HepG2 (cell line): Measurements from ENCODE around the gene RNF10. TPM values are rescaled to one million over a fixed set of nuclear protein-coding genes. Genes with fewer than 3 reads are reported as not detected.

ENCODE experiments used
- BRD4 ChIP-seq: sonication (generic); formaldehyde crosslinking; IDR thresholded peaks from 2 replicates; pipeline ENCODE4 v1.4.0; 2020; ENCODE audit warnings: missing genetic modification reagents
- CHD4 ChIP-seq: fragments of 200-600 bp; sonication (generic); IDR thresholded peaks from 2 replicates; pipeline ENCODE4 v1.7.0; 2017; ENCODE audit warnings: mild to moderate bottlenecking, low read length, borderline replicate concordance
- DMAP1 ChIP-seq: IDR thresholded peaks from 2 replicates; pipeline ENCODE4 v1.6.1; 2016
- EP300 ChIP-seq, 3 experiments: sonication (generic) in 1 of 3; formaldehyde crosslinking in 1 of 3; IDR thresholded peaks; 2 replicates each; pipeline versions ENCODE4 v1.5.1 to v1.6.1; 2011 to 2020; ENCODE audit warnings: low read depth in 2 of 3, low read length in 2 of 3, borderline replicate concordance in 1 of 3, improper control_type of control experiment in 1 of 3, mild to moderate bottlenecking in 1 of 3, missing genetic modification reagents in 1 of 3, moderate library complexity in 1 of 3
- ETV5 ChIP-seq: IDR thresholded peaks from 2 replicates; pipeline ENCODE4 v1.6.1; 2018; ENCODE audit warnings: missing biosample characterization, missing genetic modification reagents, inconsistent platforms, borderline replicate concordance
- HNRNPK ChIP-seq: fragments of 200-400 bp; formaldehyde crosslinking; IDR thresholded peaks from 2 replicates; pipeline ENCODE4 v1.6.1; 2018; ENCODE audit warnings: low read length, low read depth, moderate library complexity, mild to moderate bottlenecking; ENCODE audit not compliant: poor library complexity, severe bottlenecking
- KLF13 ChIP-seq: sonication (generic); formaldehyde crosslinking; IDR thresholded peaks from 2 replicates; pipeline ENCODE4 v1.4.0; 2020; ENCODE audit warnings: mild to moderate bottlenecking, missing genetic modification reagents
- LCORL ChIP-seq, 2 experiments: fragments of 450-650 bp in 1 of 2; sonication (generic) in 1 of 2; formaldehyde crosslinking in 1 of 2; IDR thresholded peaks; 2 replicates each; pipeline versions ENCODE4 v1.5.0 to v1.6.1; 2017 to 2020; ENCODE audit warnings: antibody characterized with exemption in 1 of 2, missing genetic modification reagents in 1 of 2
- ZBTB1 ChIP-seq: sonication (generic); formaldehyde crosslinking; IDR thresholded peaks from 2 replicates; pipeline ENCODE4 v1.4.0; 2020; ENCODE audit warnings: missing genetic modification reagents, borderline replicate concordance
- ZFP36 ChIP-seq: fragments of 150-350 bp; IDR thresholded peaks from 2 replicates; pipeline ENCODE4 v1.6.1; 2018; ENCODE audit warnings: borderline replicate concordance, low read length, low read depth; ENCODE audit not compliant: partially characterized antibody
- ZMYM4 ChIP-seq: sonication (generic); formaldehyde crosslinking; IDR thresholded peaks from 2 replicates; pipeline ENCODE4 v1.8.1; 2023; ENCODE audit warnings: mild to moderate bottlenecking, missing genetic modification reagents
- ZNF383 ChIP-seq: sonication (generic); formaldehyde crosslinking; IDR thresholded peaks from 2 replicates; pipeline ENCODE4 v1.4.0; 2020; ENCODE audit warnings: missing genetic modification reagents, mild to moderate bottlenecking, borderline replicate concordance
- ZNF7 ChIP-seq: IDR thresholded peaks from 2 replicates; pipeline ENCODE4 v1.6.1; 2016; ENCODE audit warnings: missing biosample characterization, missing genetic modification reagents
- ZNF879 ChIP-seq: sonication (generic); formaldehyde crosslinking; IDR thresholded peaks from 2 replicates; pipeline ENCODE4 v1.8.1; 2023; ENCODE audit warnings: missing genetic modification reagents
- polyA plus RNA-seq, 8 experiments: library from polyadenylated mRNA; depleted of rRNA in 3 of 8; stranded (reverse) in 7 of 8; unstranded in 1 of 8; fragments of >200 nt; fragmentation: Illumina TruSeq in 4 of 8; extraction: Trizol in 4 of 8; gene quantifications; 2 replicates each; pipeline versions ENCODE4 v1.2.1 to v1.2.3, GENCODE V29; 2011 to 2016; ENCODE audit warnings: low read depth in 4 of 8, missing spikeins in 1 of 8, mixed read lengths in 1 of 8; ENCODE audit not compliant: insufficient read depth in 1 of 8
- total RNA-seq, 5 experiments: library from RNA; depleted of rRNA; stranded (reverse); fragments of >200 nt; fragmentation: Illumina TruSeq; extraction: Trizol; gene quantifications; 2 replicates each; pipeline ENCODE4 v1.2.3, GENCODE V29; 2016; ENCODE audit warnings: low read depth in 1 of 5
- TF ChIP-seq, protein P1 (sequence below): sonication (generic); formaldehyde crosslinking; IDR thresholded peaks from 2 replicates; pipeline ENCODE4 v1.4.0; 2020; ENCODE audit warnings: low read depth, mild to moderate bottlenecking, missing genetic modification reagents
- TF ChIP-seq, protein P2 (sequence below): sonication (generic); formaldehyde crosslinking; IDR thresholded peaks from 2 replicates; pipeline ENCODE4 v1.4.0; 2020; ENCODE audit warnings: missing genetic modification reagents, borderline replicate concordance
- TF ChIP-seq, protein P3 (sequence below): IDR thresholded peaks from 2 replicates; pipeline ENCODE4 v1.6.1; 2016; ENCODE audit warnings: low read depth, borderline replicate concordance
- TF ChIP-seq, protein P4 (sequence below): sonication (generic); formaldehyde crosslinking; IDR thresholded peaks from 2 replicates; pipeline ENCODE4 v1.4.0; 2020; ENCODE audit warnings: missing genetic modification reagents
- TF ChIP-seq, protein P5 (sequence below): sonication (generic); formaldehyde crosslinking; IDR thresholded peaks from 2 replicates; pipeline ENCODE4 v1.4.0; 2020; ENCODE audit warnings: missing genetic modification reagents, mild to moderate bottlenecking, borderline replicate concordance

The RNF10 gene
- total and polyA plus RNA-seq, 2 of the 13 experiments (the other 11 are each of a cell fraction or from before 2014, with no cell fraction given), result 62.5 to 88.0 TPM

DNA sequence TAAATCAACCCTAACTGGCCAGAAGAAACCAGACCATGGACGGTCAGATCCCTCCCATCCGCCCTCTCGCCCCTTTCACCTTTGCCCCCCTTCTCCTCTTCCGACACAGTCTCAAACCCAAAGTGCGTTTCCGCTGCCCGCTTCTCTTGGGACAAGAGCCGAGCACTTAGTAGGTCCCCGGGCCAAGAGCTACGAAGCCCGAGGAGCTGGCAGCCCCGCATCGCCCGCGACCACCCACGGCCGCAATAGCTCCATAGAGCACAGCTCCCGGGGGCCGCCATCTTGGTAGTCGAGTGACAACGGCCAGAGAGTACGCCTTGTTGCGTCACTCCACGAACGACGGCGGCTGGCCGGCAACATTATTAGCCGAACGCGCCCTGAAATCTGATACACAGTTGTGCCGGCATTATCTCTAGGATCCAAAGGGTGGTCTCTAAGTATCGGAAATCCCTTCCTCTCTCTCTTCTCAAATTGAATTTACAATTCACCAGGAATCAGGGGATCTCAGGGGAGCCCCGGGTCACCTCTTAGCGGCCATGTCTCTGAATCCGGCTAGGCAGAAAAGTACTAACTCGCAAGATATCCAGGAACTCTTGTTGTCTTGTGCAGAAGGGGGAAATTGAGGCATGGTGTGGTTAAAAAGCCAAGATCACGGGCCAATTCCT is 5.2 kb upstream of the RNF10 start, which contains the start of gene COQ5 (continued):
- TF ChIP-seq, protein P1, sequence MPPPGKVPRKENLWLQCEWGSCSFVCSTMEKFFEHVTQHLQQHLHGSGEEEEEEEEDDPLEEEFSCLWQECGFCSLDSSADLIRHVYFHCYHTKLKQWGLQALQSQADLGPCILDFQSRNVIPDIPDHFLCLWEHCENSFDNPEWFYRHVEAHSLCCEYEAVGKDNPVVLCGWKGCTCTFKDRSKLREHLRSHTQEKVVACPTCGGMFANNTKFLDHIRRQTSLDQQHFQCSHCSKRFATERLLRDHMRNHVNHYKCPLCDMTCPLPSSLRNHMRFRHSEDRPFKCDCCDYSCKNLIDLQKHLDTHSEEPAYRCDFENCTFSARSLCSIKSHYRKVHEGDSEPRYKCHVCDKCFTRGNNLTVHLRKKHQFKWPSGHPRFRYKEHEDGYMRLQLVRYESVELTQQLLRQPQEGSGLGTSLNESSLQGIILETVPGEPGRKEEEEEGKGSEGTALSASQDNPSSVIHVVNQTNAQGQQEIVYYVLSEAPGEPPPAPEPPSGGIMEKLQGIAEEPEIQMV, result peak; percentile 65; the same call in 1 of the 2 replicates
- TF ChIP-seq, protein P2, sequence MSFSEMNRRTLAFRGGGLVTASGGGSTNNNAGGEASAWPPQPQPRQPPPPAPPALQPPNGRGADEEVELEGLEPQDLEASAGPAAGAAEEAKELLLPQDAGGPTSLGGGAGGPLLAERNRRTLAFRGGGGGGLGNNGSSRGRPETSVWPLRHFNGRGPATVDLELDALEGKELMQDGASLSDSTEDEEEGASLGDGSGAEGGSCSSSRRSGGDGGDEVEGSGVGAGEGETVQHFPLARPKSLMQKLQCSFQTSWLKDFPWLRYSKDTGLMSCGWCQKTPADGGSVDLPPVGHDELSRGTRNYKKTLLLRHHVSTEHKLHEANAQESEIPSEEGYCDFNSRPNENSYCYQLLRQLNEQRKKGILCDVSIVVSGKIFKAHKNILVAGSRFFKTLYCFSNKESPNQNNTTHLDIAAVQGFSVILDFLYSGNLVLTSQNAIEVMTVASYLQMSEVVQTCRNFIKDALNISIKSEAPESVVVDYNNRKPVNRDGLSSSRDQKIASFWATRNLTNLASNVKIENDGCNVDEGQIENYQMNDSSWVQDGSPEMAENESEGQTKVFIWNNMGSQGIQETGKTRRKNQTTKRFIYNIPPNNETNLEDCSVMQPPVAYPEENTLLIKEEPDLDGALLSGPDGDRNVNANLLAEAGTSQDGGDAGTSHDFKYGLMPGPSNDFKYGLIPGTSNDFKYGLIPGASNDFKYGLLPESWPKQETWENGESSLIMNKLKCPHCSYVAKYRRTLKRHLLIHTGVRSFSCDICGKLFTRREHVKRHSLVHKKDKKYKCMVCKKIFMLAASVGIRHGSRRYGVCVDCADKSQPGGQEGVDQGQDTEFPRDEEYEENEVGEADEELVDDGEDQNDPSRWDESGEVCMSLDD (CRISPR knock-in tag), result peak; percentile 43; the same call in 1 of the 2 replicates
- TF ChIP-seq ZNF879 (CRISPR knock-in tag) (no peak), ZBTB1 (no peak), HNRNPK (no peak), CHD4 (no peak), EP300 (IDR thresholded peaks at IDR 0.05; ENCODE audit: low read depth in 2 of 2, low read length in 2 of 2) (no peak), EP300 (CRISPR knock-in tag; IDR thresholded peaks at IDR 0.05; ENCODE audit: borderline replicate concordance) (0 out of 2 replicates have a peak, but pooled peaks have one; percentile 26), ZMYM4 (CRISPR knock-in tag) (peak; percentile 86), BRD4 (CRISPR knock-in tag) (peak; percentile 92), KLF13 (CRISPR knock-in tag) (no peak), ZNF7 (CRISPR knock-in tag) (no peak), LCORL (IDR thresholded peaks at IDR 0.05) (no peak), LCORL (CRISPR knock-in tag; IDR thresholded peaks at IDR 0.05) (no peak), ZNF383 (peak; percentile 70; the same call in 1 of the 2 replicates), ZFP36 (no peak), ETV5 (CRISPR knock-in tag) (peak; percentile 34; the same call in 1 of the 2 replicates), DMAP1 (CRISPR knock-in tag) (peak; percentile 86; the same call in 1 of the 2 replicates)
- TF ChIP-seq, protein P3, sequence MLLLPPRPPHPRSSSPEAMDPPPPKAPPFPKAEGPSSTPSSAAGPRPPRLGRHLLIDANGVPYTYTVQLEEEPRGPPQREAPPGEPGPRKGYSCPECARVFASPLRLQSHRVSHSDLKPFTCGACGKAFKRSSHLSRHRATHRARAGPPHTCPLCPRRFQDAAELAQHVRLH (CRISPR knock-in tag), result peak; percentile 69; the same call in 1 of the 2 replicates
- TF ChIP-seq, protein P4, sequence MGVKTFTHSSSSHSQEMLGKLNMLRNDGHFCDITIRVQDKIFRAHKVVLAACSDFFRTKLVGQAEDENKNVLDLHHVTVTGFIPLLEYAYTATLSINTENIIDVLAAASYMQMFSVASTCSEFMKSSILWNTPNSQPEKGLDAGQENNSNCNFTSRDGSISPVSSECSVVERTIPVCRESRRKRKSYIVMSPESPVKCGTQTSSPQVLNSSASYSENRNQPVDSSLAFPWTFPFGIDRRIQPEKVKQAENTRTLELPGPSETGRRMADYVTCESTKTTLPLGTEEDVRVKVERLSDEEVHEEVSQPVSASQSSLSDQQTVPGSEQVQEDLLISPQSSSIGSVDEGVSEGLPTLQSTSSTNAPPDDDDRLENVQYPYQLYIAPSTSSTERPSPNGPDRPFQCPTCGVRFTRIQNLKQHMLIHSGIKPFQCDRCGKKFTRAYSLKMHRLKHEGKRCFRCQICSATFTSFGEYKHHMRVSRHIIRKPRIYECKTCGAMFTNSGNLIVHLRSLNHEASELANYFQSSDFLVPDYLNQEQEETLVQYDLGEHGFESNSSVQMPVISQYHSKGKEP (CRISPR knock-in tag), result no peak
- TF ChIP-seq, protein P5, sequence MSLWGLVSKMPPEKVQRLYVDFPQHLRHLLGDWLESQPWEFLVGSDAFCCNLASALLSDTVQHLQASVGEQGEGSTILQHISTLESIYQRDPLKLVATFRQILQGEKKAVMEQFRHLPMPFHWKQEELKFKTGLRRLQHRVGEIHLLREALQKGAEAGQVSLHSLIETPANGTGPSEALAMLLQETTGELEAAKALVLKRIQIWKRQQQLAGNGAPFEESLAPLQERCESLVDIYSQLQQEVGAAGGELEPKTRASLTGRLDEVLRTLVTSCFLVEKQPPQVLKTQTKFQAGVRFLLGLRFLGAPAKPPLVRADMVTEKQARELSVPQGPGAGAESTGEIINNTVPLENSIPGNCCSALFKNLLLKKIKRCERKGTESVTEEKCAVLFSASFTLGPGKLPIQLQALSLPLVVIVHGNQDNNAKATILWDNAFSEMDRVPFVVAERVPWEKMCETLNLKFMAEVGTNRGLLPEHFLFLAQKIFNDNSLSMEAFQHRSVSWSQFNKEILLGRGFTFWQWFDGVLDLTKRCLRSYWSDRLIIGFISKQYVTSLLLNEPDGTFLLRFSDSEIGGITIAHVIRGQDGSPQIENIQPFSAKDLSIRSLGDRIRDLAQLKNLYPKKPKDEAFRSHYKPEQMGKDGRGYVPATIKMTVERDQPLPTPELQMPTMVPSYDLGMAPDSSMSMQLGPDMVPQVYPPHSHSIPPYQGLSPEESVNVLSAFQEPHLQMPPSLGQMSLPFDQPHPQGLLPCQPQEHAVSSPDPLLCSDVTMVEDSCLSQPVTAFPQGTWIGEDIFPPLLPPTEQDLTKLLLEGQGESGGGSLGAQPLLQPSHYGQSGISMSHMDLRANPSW (CRISPR knock-in tag), result no peak
